ENCODE results near the gene GABARAPL2. TPM values are rescaled to one million over a fixed set of nuclear protein-coding genes. Genes with fewer than 3 reads are reported as not detected.

Gene GABARAPL2
- polyA plus RNA-seq, 1 donor from 2014 or later: 344 TPM

DNA sequence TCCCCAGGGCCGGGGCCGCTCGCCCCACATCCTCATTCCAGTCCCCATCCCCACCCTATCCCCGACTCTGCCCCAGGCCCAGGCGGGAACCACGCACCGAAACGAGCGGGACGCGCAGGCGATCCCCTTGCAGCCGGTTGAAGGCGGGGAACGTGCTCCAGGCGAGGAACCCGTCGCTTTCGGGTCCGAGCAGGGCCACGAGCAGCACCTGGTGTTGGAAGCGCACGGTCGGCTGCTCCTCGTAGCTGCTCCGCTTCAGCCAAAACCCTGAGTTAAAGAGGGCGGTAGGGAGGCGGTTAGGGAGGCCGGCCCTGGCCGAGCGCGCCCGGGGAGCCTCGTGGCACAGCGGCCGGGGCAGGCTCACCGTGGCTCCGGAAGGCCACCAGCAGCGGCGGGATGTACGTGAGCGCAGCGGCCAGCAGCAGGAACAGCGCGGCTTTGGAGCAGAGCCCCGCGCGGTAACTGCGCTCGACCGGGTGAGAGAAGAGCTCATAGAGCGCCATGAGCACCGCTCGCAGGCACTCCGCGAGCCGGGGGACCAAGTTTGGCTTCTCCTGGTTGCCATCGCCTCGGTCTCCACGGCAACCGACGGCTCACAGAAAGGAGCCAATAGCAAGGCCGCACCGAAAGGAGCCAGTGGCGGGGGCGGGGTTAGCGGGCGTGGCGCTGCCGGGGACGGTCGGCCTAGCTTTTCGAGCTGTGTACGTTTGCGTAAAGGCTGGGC is 10.3 kb upstream of the GABARAPL2 start, which contains the start of gene TMEM231:
TMEM231 (minus strand) TSS at position 546 of the 724 bp plus-strand sequence; CDS start at position 503, 43 bp downstream.
- Histone ChIP-seq H3K27me3 (ENCODE audit: insufficient read depth, low read depth, low read length) (no peaks in the 10 kb centered on the region), H3K9me3 (ENCODE audit: low read length) (no peaks in the 10 kb centered on the region), H3K4me2 (ENCODE audit: low read length) (peak within 1 kb of the TSS; percentile 87), H3K4me3 (ENCODE audit: low read length) (peak within 1 kb of the TSS; percentile 84), H3K9me2 (ENCODE audit: insufficient read depth, low read length) (no peaks in the 10 kb centered on the region), H3F3A (ENCODE audit: insufficient read depth, low read length, poor library complexity, severe bottlenecking) (no peaks in the 10 kb centered on the region), H3K79me2 (replicated peaks; ENCODE audit: insufficient read depth, low read length) (peaks cover 5% of the 10 kb centered on the region), H3K27ac (ENCODE audit: low read length) (peak within 1 kb of the TSS; percentile 78), H3K9ac (ENCODE audit: low read length) (peak within 1 kb of the TSS; percentile 72), H3K36me3 (ENCODE audit: insufficient read depth, low read length) (no peaks in the 10 kb centered on the region), H4K20me1 (ENCODE audit: insufficient read depth) (no peaks in the 10 kb centered on the region), H2AFZ (ENCODE audit: low read depth, low read length) (peak within 1 kb of the TSS; percentile 87)
- TF ChIP-seq MXI1 (conservative IDR thresholded peaks at IDR 0.05; ENCODE audit: poor library complexity, severe bottlenecking): peak; percentile 98
- no peak for TF ChIP-seq RAD21 (conservative IDR thresholded peaks at IDR 0.05)
- TF ChIP-seq, protein P1, sequence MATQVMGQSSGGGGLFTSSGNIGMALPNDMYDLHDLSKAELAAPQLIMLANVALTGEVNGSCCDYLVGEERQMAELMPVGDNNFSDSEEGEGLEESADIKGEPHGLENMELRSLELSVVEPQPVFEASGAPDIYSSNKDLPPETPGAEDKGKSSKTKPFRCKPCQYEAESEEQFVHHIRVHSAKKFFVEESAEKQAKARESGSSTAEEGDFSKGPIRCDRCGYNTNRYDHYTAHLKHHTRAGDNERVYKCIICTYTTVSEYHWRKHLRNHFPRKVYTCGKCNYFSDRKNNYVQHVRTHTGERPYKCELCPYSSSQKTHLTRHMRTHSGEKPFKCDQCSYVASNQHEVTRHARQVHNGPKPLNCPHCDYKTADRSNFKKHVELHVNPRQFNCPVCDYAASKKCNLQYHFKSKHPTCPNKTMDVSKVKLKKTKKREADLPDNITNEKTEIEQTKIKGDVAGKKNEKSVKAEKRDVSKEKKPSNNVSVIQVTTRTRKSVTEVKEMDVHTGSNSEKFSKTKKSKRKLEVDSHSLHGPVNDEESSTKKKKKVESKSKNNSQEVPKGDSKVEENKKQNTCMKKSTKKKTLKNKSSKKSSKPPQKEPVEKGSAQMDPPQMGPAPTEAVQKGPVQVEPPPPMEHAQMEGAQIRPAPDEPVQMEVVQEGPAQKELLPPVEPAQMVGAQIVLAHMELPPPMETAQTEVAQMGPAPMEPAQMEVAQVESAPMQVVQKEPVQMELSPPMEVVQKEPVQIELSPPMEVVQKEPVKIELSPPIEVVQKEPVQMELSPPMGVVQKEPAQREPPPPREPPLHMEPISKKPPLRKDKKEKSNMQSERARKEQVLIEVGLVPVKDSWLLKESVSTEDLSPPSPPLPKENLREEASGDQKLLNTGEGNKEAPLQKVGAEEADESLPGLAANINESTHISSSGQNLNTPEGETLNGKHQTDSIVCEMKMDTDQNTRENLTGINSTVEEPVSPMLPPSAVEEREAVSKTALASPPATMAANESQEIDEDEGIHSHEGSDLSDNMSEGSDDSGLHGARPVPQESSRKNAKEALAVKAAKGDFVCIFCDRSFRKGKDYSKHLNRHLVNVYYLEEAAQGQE (IDR thresholded peaks at IDR 0.05; ENCODE audit: borderline replicate concordance): peak; percentile 64
- TF ChIP-seq POLR2AphosphoS5 (IDR thresholded peaks at IDR 0.05): peak; percentile 96
- TF ChIP-seq EZH2 (IDR thresholded peaks at IDR 0.05; ENCODE audit: borderline replicate concordance, insufficient read depth, low read length, poor library complexity, severe bottlenecking): no peak
- no peak for TF ChIP-seq EP300 (conservative IDR thresholded peaks at IDR 0.05; ENCODE audit: poor library complexity, severe bottlenecking)
- TF ChIP-seq SMC3 (conservative IDR thresholded peaks at IDR 0.05; ENCODE audit: poor library complexity): no peak
- TF ChIP-seq, protein P2, sequence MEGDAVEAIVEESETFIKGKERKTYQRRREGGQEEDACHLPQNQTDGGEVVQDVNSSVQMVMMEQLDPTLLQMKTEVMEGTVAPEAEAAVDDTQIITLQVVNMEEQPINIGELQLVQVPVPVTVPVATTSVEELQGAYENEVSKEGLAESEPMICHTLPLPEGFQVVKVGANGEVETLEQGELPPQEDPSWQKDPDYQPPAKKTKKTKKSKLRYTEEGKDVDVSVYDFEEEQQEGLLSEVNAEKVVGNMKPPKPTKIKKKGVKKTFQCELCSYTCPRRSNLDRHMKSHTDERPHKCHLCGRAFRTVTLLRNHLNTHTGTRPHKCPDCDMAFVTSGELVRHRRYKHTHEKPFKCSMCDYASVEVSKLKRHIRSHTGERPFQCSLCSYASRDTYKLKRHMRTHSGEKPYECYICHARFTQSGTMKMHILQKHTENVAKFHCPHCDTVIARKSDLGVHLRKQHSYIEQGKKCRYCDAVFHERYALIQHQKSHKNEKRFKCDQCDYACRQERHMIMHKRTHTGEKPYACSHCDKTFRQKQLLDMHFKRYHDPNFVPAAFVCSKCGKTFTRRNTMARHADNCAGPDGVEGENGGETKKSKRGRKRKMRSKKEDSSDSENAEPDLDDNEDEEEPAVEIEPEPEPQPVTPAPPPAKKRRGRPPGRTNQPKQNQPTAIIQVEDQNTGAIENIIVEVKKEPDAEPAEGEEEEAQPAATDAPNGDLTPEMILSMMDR (IDR thresholded peaks at IDR 0.05; ENCODE audit: poor library complexity, severe bottlenecking): peak; percentile 21
- TF ChIP-seq TAF1 (IDR thresholded peaks at IDR 0.05; ENCODE audit: low read depth): peak; percentile 70

DNA sequence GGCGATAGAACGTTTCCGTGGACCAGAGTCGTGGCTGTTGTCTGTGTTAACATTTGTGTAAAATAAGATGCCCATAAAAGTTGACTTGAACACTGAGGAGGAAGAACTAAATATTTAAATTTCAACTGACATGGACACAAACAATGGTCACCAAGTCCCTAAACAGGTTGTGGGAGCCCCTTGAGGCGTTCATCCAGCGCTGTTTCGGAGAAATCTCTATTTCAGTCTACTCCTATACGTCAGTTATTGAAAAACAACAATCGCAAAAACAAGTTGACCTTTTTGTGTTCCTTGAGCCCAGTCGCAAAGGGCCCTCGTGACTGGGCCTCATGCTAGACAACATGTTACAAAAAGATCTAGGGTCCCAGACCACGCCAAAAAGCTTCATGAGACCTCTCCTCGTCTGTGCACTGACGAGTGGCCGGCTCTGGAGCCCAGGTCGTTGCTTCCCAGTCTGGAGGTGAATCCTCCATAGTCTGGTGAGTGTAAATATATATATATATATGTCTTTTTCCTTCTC is 9.7 kb upstream of the GABARAPL2 start:
- H3K79me2 ChIP-seq (replicated peaks; ENCODE audit: insufficient read depth, low read length): peaks cover 5% of the 10 kb centered on the region
- peak overlapping the region; percentile 25 for H3K4me2 ChIP-seq (ENCODE audit: low read length)
- H4K20me1 ChIP-seq (ENCODE audit: insufficient read depth): no peaks in the 10 kb centered on the region
- H2AFZ ChIP-seq (ENCODE audit: low read depth, low read length): peak overlapping the region; percentile 77
- H3K27ac ChIP-seq (ENCODE audit: low read length): peak overlapping the region; percentile 78
- no peaks in the 10 kb centered on the region for H3K9me3 ChIP-seq (ENCODE audit: low read length)
- peak overlapping the region; percentile 84 for H3K4me3 ChIP-seq (ENCODE audit: low read length)
- TF ChIP-seq POLR2AphosphoS5 (IDR thresholded peaks at IDR 0.05): no peak
- TF ChIP-seq, protein P1 (IDR thresholded peaks at IDR 0.05; ENCODE audit: borderline replicate concordance): no peak
- TF ChIP-seq MXI1 (conservative IDR thresholded peaks at IDR 0.05; ENCODE audit: poor library complexity, severe bottlenecking): no peak
- no peak for TF ChIP-seq SMC3 (conservative IDR thresholded peaks at IDR 0.05; ENCODE audit: poor library complexity)
- no peak for TF ChIP-seq TAF1 (IDR thresholded peaks at IDR 0.05; ENCODE audit: low read depth)
- TF ChIP-seq, protein P2 (IDR thresholded peaks at IDR 0.05; ENCODE audit: poor library complexity, severe bottlenecking): no peak
- no peak for TF ChIP-seq EP300 (conservative IDR thresholded peaks at IDR 0.05; ENCODE audit: poor library complexity, severe bottlenecking)
- no peaks in the 10 kb centered on the region for H3K9me2 ChIP-seq (ENCODE audit: insufficient read depth, low read length)
- H3K36me3 ChIP-seq (ENCODE audit: insufficient read depth, low read length): no peaks in the 10 kb centered on the region
- no peaks in the 10 kb centered on the region for H3F3A ChIP-seq (ENCODE audit: insufficient read depth, low read length, poor library complexity, severe bottlenecking)
- H3K9ac ChIP-seq (ENCODE audit: low read length): peak overlapping the region; percentile 72
- no peaks in the 10 kb centered on the region for H3K27me3 ChIP-seq (ENCODE audit: insufficient read depth, low read depth, low read length)

Measured in neural cell (in vitro differentiated cells).